GM13976 (cell line): ENCODE results near the gene FAM222B.
A peak's percentile ranks its signal among the peaks of the same experiment; 100 is the strongest.
"Not testable (repeated sequence)": the region's sequence is repeated elsewhere in the genome, so short reads cannot be mapped to it uniquely, and the experiment has no call there.

Experiments
- DNase-seq: peaks from one replicate; pipeline ENCODE4 v3.0.0; 2012; ENCODE audit warnings: low spot score
- CTCF ChIP-seq: IDR thresholded peaks from 2 replicates; pipeline ENCODE4 v1.5.1; 2012; ENCODE audit warnings: borderline replicate concordance, mild to moderate bottlenecking; ENCODE audit not compliant: insufficient read depth; ENCODE audit errors: extremely low read depth, missing control alignments, control extremely low read depth
- in situ Hi-C: fragments of 300-500 bp; cut with MboI; formaldehyde crosslinking; loops from one replicate; pipeline ENCODE4 v1.12.0; 2022; ENCODE audit warnings: low sequenced_read_pairs, mixed read lengths, inconsistent platforms; ENCODE audit not compliant: unreplicated experiment

Gene FAM222B

GRCh38 chr17:28879886-28880571 is 37.4 kb upstream of the FAM222B start:
- in situ Hi-C loops, result no loop called here
- TF ChIP-seq CTCF, result no peak
- DNase-seq, result no peak

GRCh38 chr17:28878981-28879380 is 36.4 kb upstream of the FAM222B start:
- in situ Hi-C loops, result no loop called here
- peak; percentile 69 for DNase-seq
- peak; percentile 35 for TF ChIP-seq CTCF

GRCh38 chr17:28878158-28878910 is 35.7 kb upstream of the FAM222B start:
- DNase-seq, result no peak
- TF ChIP-seq CTCF, result no peak
- in situ Hi-C loops, result no loop called here

- in situ Hi-C loops, DNase-seq: not testable (repeated sequence)
Measured at GRCh38 chr17:28877150-28877711, 34.6 kb upstream of the FAM222B start.

GRCh38 chr17:28875848-28876550 is 33.4 kb upstream of the FAM222B start:
- in situ Hi-C loops, result no loop called here
- no peak for DNase-seq
- no peak for TF ChIP-seq CTCF

GRCh38 chr17:28874750-28875149 is 32.2 kb upstream of the FAM222B start:
- in situ Hi-C loops, result no loop called here
- no peak for TF ChIP-seq CTCF
- DNase-seq, result no peak
